HG03378 (cell line): Measurements from ENCODE around the gene OR52D1.

Experiments
- ATAC-seq: cut with Tn5 transposase; IDR thresholded peaks from one replicate; pipeline ENCODE4 v1.9.1; 2021; ENCODE audit warnings: mild to moderate bottlenecking, moderate library complexity; ENCODE audit not compliant: unreplicated experiment

OR52D1 gene

GRCh38 chr11:5488385-5488784, at the start of gene OR52D1:
Gene OR52D1 (plus strand): TSS chr11:5488685. CDS start chr11:5488707, 22 bp downstream.
- ATAC-seq = no peak

DNA sequence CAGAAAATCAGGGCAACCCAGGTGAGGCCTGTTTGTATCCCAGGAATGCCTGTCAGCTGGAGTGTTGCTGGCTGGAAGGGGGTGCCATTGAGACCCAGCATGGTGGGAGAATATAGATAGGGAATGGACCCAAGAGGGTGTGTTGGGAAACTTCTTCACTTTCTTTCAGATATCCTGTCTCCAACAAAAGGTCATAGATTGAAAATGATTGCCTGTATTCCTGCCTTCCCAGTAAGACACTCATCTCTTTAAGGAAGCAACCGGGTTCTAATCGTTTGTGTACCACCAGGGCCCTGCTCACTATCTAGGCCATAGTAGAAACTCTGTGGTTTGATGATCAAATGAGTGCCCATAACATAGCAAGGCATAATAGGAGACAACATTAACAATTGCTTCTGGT, 47.1 kb upstream of the OR52D1 start, which contains the start of gene OR51I1:
OR51I1 (minus strand) TSS at position 101 of the 400 bp plus-strand sequence; CDS start at position 101, 0 bp downstream.
- no peak for ATAC-seq

DNA sequence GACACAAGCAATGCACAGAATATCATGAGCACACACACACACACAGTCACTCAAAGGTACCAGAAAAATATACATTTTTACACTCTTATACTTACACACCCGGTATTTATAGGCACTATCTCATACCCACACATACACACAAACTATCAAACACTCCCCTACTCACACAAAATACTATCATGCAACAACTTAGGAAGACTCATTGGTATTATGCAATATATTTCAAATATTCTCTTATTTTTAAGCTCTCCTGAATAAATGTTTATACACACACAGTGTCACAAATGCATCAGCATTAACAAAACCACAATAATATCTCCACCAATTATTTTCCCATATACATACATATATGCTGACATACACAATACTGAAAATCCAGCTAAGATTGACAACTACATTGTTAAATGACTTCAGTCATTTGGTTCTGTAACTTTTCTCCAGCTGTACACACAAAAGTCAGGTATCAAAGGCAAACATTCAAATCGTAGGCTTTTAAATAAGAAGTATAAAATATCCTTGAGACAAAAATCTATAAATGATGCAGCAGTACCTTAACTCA, 44.6 kb upstream of the OR52D1 start:
- ATAC-seq = no peak

GRCh38 chr11:5449023-5449422, 39.5 kb upstream of the OR52D1 start, which contains the start of gene OR51I2:
Gene OR51I2 (plus strand): TSS chr11:5449323. CDS start chr11:5453489, 4,166 bp downstream.
- ATAC-seq = no peak

DNA sequence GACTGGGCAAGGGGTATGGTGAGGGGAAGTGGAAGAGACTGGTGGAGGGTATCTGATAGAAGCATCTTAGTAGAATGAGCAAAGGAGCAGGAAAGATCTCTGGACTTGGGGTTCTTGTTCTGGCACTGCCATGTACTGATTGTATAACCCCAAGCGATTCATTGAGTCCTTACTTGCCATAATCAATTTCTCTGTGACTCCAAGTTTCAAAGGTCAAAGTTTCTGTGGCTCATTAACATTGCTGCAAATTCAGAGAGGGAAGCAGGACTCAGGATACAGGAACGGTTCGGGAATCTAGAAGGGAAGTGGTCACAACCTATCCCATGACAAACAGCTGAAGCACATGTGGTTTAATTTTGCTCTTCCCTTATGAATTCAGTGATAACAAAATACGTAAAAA, 39.1 kb upstream of the OR52D1 start:
- ATAC-seq = no peak

DNA sequence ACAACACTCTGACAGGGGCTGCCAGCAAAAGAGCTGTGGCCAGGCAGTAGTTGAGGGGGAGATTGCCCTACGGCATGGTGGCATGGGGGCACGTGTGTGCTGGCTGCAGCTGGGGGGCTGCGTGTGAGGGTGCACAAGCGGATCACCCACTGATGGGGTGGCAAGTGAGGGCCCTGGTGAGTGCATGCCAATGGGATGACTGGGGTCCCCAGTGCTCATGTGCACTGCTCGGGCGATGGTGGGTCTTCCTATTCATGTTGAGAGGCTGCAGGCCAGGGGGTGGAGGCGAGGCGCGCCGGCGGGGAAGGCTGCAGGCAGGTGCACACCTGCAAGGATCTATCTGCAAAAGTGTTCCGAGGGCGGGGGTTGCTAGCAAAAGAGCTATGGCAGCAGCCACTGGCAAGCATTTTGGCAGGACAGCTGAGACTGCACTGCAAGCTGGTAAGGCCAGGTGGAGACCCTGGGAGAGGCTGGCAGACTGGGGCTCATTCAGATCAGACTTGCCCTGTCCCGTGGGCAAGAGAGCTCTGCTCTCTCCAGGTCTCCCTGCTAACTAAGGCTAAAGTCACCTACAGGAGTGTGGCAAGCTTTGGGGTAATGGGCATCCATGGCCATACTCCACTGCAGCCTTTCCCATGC, 27.4 kb upstream of the OR52D1 start:
- no peak for ATAC-seq

DNA sequence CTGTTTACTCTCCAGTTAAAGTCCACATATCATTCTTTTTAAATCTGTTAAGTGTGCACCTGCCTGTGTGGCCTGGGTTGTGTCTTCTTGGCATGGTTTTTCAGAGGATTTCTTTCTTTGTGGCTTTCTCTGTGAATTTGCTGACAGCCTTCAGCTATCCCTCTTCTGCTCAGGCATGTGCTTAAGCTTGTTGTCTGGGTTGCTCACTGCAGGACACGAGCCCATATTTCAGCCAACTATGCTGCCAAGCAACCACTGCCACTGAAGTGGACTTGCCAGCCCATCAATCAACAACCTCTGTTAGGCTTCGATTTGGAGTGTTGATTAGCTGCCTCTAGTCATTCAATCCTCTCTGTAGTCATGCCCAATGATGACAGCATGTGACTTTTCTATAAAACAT, 21.0 kb upstream of the OR52D1 start:
- no peak for ATAC-seq

DNA sequence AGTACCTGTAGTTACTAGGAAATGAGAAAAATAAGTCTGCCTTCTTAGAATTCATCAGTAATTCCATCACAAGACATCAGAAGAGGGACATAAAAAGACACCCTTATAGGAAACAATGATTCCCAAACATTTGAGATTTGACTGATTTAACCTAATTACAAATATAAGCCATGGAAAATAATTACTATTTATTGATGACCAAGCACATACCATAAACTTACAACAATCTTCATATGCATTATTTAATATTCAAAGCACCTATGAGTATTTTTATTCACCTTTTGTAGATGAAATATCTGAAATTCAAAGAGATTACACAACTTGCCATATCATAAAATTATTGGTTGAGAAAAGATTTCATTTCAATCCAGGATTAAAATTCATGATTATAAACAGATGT, 14.6 kb upstream of the OR52D1 start:
- no peak for ATAC-seq

GRCh38 chr11:5476186-5476819, 12.2 kb upstream of the OR52D1 start:
- no peak for ATAC-seq

GRCh38 chr11:5486003-5486402, 2.5 kb upstream of the OR52D1 start:
- ATAC-seq = no peak

- no peak for ATAC-seq
Measured at GRCh38 chr11:5486421-5486820, 2.1 kb upstream of the OR52D1 start.

DNA sequence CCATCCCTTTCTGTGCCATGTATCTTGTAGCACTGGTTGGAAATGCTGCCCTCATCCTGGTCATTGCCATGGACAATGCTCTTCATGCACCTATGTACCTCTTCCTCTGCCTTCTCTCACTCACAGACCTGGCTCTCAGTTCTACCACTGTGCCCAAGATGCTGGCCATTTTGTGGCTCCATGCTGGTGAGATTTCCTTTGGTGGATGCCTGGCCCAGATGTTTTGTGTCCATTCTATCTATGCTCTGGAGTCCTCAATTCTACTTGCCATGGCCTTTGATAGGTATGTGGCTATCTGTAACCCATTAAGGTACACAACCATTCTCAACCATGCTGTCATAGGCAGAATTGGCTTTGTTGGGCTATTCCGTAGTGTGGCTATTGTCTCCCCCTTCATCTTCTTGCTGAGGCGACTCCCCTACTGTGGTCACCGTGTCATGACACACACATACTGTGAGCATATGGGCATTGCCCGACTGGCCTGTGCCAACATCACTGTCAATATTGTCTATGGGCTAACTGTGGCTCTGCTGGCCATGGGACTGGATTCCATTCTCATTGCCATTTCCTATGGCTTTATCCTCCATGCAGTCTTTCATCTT, 414 bp downstream of the OR52D1 start:
- no peak for ATAC-seq

GRCh38 chr11:5489576-5490357, 1.3 kb downstream of the OR52D1 start:
- no peak for ATAC-seq

GRCh38 chr11:5499671-5500070, 11.2 kb downstream of the OR52D1 start:
- no peak for ATAC-seq

GRCh38 chr11:5500393-5500801, 11.9 kb downstream of the OR52D1 start:
- no peak for ATAC-seq

- no peak for ATAC-seq
Measured at GRCh38 chr11:5504403-5504921, 16.0 kb downstream of the OR52D1 start.

GRCh38 chr11:5505363-5506048, 17.0 kb downstream of the OR52D1 start:
- no peak for ATAC-seq

- ATAC-seq = no peak
Measured at GRCh38 chr11:5507177-5507932, 18.9 kb downstream of the OR52D1 start.

DNA sequence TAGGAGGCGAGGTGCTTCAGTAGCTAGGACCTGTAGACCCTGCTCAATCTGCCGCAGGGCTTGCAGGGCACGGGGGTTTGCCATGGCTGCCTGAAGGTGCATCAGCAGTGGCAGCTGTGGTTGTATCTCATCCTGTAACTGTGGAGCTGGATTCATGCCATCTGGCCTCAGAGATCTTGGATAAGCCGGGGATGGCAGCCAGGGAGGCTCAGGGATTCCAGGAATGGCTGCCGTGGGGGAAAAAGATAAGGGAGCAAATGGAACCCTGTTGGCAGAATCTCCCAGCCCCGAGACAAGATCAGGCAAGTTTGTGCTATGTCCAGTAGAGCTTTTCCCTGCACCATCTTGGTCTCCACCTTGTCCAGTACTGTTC, 19.4 kb downstream of the OR52D1 start:
- no peak for ATAC-seq

GRCh38 chr11:5508605-5509004, 20.1 kb downstream of the OR52D1 start:
- no peak for ATAC-seq
